Measurements from ENCODE around the gene KAZN.

The KAZN gene

GRCh38 chr1:14786681-14787080 is 188.2 kb downstream of the KAZN start:
- no peak for DNase-seq (ENCODE audit: low read depth in 3 of 3, low spot score in 1 of 3)

- DNase-seq (ENCODE audit: low read depth in 3 of 3, low spot score in 1 of 3): no peak
Measured at GRCh38 chr1:14787604-14788003, 189.1 kb downstream of the KAZN start.

- no peak for DNase-seq (ENCODE audit: low read depth in 3 of 3, low spot score in 1 of 3)
Measured at GRCh38 chr1:14788080-14788479, 189.6 kb downstream of the KAZN start.

- DNase-seq (ENCODE audit: low read depth in 3 of 3, low spot score in 1 of 3): no peak
Measured at GRCh38 chr1:14790982-14791381, 192.5 kb downstream of the KAZN start.

GRCh38 chr1:14791654-14792053 is 193.2 kb downstream of the KAZN start:
- no peak for DNase-seq (ENCODE audit: low read depth in 3 of 3, low spot score in 1 of 3)

- DNase-seq (ENCODE audit: low read depth in 3 of 3, low spot score in 1 of 3): no peak
Measured at GRCh38 chr1:14794136-14794768, 195.8 kb downstream of the KAZN start.

GRCh38 chr1:14794906-14795305 is 196.4 kb downstream of the KAZN start:
- DNase-seq (ENCODE audit: low read depth in 3 of 3, low spot score in 1 of 3): no peak

GRCh38 chr1:14795589-14795988 is 197.1 kb downstream of the KAZN start:
- DNase-seq (ENCODE audit: low read depth in 3 of 3, low spot score in 1 of 3): no peak

- no peak for DNase-seq (ENCODE audit: low read depth in 3 of 3, low spot score in 1 of 3)
Measured at GRCh38 chr1:14800014-14800413, 201.5 kb downstream of the KAZN start.

- DNase-seq (ENCODE audit: low read depth in 3 of 3, low spot score in 1 of 3): no peak
Measured at GRCh38 chr1:14800500-14801076, 202.1 kb downstream of the KAZN start.

GRCh38 chr1:14803002-14803789 is 204.7 kb downstream of the KAZN start:
- DNase-seq (ENCODE audit: low read depth in 3 of 3, low spot score in 1 of 3): no peak

- DNase-seq (ENCODE audit: low read depth in 3 of 3, low spot score in 1 of 3): no peak
Measured at GRCh38 chr1:14804626-14805025, 206.1 kb downstream of the KAZN start.

GRCh38 chr1:14806772-14807171 is 208.3 kb downstream of the KAZN start:
- no peak for DNase-seq (ENCODE audit: low read depth in 3 of 3, low spot score in 1 of 3)

GRCh38 chr1:14808768-14809167 is 210.3 kb downstream of the KAZN start:
- DNase-seq (ENCODE audit: low read depth in 3 of 3, low spot score in 1 of 3): no peak

- no peak for DNase-seq (ENCODE audit: low read depth in 3 of 3, low spot score in 1 of 3)
Measured at GRCh38 chr1:14809191-14809981, 210.9 kb downstream of the KAZN start.

GRCh38 chr1:14810595-14811361 is 212.3 kb downstream of the KAZN start:
- DNase-seq (ENCODE audit: low read depth in 3 of 3, low spot score in 1 of 3): no peak

- no peak for DNase-seq (ENCODE audit: low read depth in 3 of 3, low spot score in 1 of 3)
Measured at GRCh38 chr1:14811573-14811972, 213.1 kb downstream of the KAZN start.

GRCh38 chr1:14812189-14812588 is 213.7 kb downstream of the KAZN start:
- DNase-seq (ENCODE audit: low read depth in 3 of 3, low spot score in 1 of 3): no peak

- DNase-seq (ENCODE audit: low read depth in 3 of 3, low spot score in 1 of 3): no peak
Measured at GRCh38 chr1:14815175-14815877, 216.8 kb downstream of the KAZN start.

All from stimulated activated CD4-positive, alpha-beta T cell treated with anti-CD3 and anti-CD28 coated beads, TNF-alpha, amount 100 ng/mL, for 1 hour (primary cell).